Thyroid gland (tissue), 4 donors: ENCODE results near the gene DPYD. TPM values are rescaled to one million over a fixed set of nuclear protein-coding genes. Genes with fewer than 3 reads are reported as not detected.

Experiments used
- DNase-seq, 2 donors: peaks; one replicate each; pipeline ENCODE4 v3.0.0-alpha.2; 2019
- H3K27ac ChIP-seq, 3 donors: fragments of 200-600 bp; sonication (generic); 1 replicate in 2 of 3; 2 replicates in 1 of 3; pipeline ENCODE4 v1.5.1; 2016 to 2019; ENCODE audit warnings: mild to moderate bottlenecking in 1 of 3, moderate library complexity in 1 of 3
- H3K27me3 ChIP-seq: fragments of 200-600 bp; sonication (generic); one replicate; pipeline ENCODE4 v1.5.1; 2019
- H3K36me3 ChIP-seq, 2 donors: fragments of 200-600 bp; sonication (generic); one replicate each; pipeline ENCODE4 v1.5.1; 2016 to 2019
- H3K4me1 ChIP-seq, 2 donors: fragments of 200-600 bp; sonication (generic); one replicate each; pipeline ENCODE4 v1.5.1; 2017 to 2019
- H3K4me3 ChIP-seq, 3 donors: fragments of 200-600 bp; sonication (generic); replicated peaks in 1 of 3; 1 replicate in 2 of 3; 2 replicates in 1 of 3; pipeline ENCODE4 v1.5.1; 2016; ENCODE audit warnings: mild to moderate bottlenecking in 1 of 3
- H3K9me3 ChIP-seq: fragments of 200-600 bp; sonication (generic); one replicate; pipeline ENCODE4 v1.5.1; 2017
- CTCF ChIP-seq, 6 experiments: fragments of 200-600 bp in 3 of 6; fragments of 450-650 bp in 3 of 6; sonication (generic) in 3 of 6; IDR thresholded peaks; one replicate each; pipeline ENCODE4 v1.5.1; 2016 to 2019; ENCODE audit warnings: antibody characterized with exemption in 6 of 6, mild to moderate bottlenecking in 2 of 6, inconsistent platforms in 1 of 6, moderate library complexity in 1 of 6
- POLR2A ChIP-seq, 2 donors: fragments of 450-650 bp; IDR thresholded peaks; one replicate each; pipeline ENCODE4 v1.6.1; 2017; ENCODE audit warnings: antibody characterized with exemption in 2 of 2, mild to moderate bottlenecking in 2 of 2, moderate library complexity in 1 of 2
- WGBS, 2 donors: methylation state at CpG; one replicate each; pipeline ENCODE4 v1.1.5; 2017; 5-methylcytosine and 5-hydroxymethylcytosine counted together
- intact Hi-C: fragments of 100-400 bp; cut with DNase I; formaldehyde crosslinking; loops from one replicate; pipeline ENCODE4 v1.15.1; 2023
- total RNA-seq, 4 donors: library from RNA; depleted of rRNA; stranded (reverse); fragments of >200 nt; gene quantifications; one replicate each; pipeline ENCODE4 v1.2.3, GENCODE V29; 2016

DPYD gene
- total RNA-seq, 4 donors from 2014 or later, result 27.3 to 54.0 (median 39.5) TPM

GRCh38 chr1:97201641-97202040 is 719.2 kb downstream of the DPYD start:
- intact Hi-C loops, result no loop called here
- no peak for DNase-seq
- TF ChIP-seq POLR2A (IDR thresholded peaks at IDR 0.05), result no peak
- Histone ChIP-seq H3K4me1 (no peaks in the 10 kb centered on the region), H3K9me3 (no peaks in the 10 kb centered on the region), H3K27ac (no peak overlapping the region), H3K36me3 (no peaks in the 10 kb centered on the region), H3K4me3 (no peak overlapping the region), H3K27me3 (no peaks in the 10 kb centered on the region)
- WGBS, 2 donors, result 82 to 88% methylated on average over 3 of the region's 3 CpGs

GRCh38 chr1:97200595-97200994 is 720.2 kb downstream of the DPYD start:
- intact Hi-C loops, result no loop called here
- H3K27ac ChIP-seq, result no peak overlapping the region
- H3K27me3 ChIP-seq, result no peaks in the 10 kb centered on the region
- no peak for TF ChIP-seq POLR2A (IDR thresholded peaks at IDR 0.05)
- no peak for TF ChIP-seq CTCF (IDR thresholded peaks at IDR 0.05)
- no peak overlapping the region for H3K4me3 ChIP-seq
- no peak for DNase-seq
- no peaks in the 10 kb centered on the region for H3K9me3 ChIP-seq
- H3K36me3 ChIP-seq, result no peaks in the 10 kb centered on the region
- WGBS, 2 donors, result 80% methylated on average over 2 of the region's 2 CpGs
- H3K4me1 ChIP-seq, result no peaks in the 10 kb centered on the region

- Histone ChIP-seq H3K9me3 (no peaks in the 10 kb centered on the region), H3K4me1 (no peaks in the 10 kb centered on the region), H3K4me3 (no peak overlapping the region), H3K27ac (no peak overlapping the region), H3K36me3 (no peaks in the 10 kb centered on the region), H3K27me3 (no peaks in the 10 kb centered on the region)
- intact Hi-C loops, result no loop called here
- DNase-seq, result no peak
- no peak for TF ChIP-seq CTCF (IDR thresholded peaks at IDR 0.05)
- no peak for TF ChIP-seq POLR2A (IDR thresholded peaks at IDR 0.05)
- 72 to 77% methylated on average over 1 of the region's 1 CpG for WGBS, 2 donors
These were observed 723.9 kb downstream of the DPYD start for GRCh38 chr1:97196825-97197516.

- H3K4me1 ChIP-seq, result no peaks in the 10 kb centered on the region
- no peak overlapping the region for H3K27ac ChIP-seq
- H3K36me3 ChIP-seq, result no peaks in the 10 kb centered on the region
- 72 to 78% methylated on average over 4 of the region's 4 CpGs for WGBS, 2 donors
- H3K27me3 ChIP-seq, result no peaks in the 10 kb centered on the region
- TF ChIP-seq CTCF (IDR thresholded peaks at IDR 0.05) (no peak), POLR2A (IDR thresholded peaks at IDR 0.05) (no peak)
- intact Hi-C loops, result no loop called here
- DNase-seq, result no peak
- H3K9me3 ChIP-seq, result no peaks in the 10 kb centered on the region
- no peak overlapping the region for H3K4me3 ChIP-seq
These were observed 727.8 kb downstream of the DPYD start for GRCh38 chr1:97192872-97193572.

GRCh38 chr1:97190326-97190725 is 730.5 kb downstream of the DPYD start:
- Histone ChIP-seq H3K4me3 (no peak overlapping the region), H3K4me1 (no peaks in the 10 kb centered on the region), H3K27me3 (no peaks in the 10 kb centered on the region), H3K36me3 (no peaks in the 10 kb centered on the region), H3K27ac (no peak overlapping the region), H3K9me3 (no peaks in the 10 kb centered on the region)
- TF ChIP-seq CTCF (IDR thresholded peaks at IDR 0.05) (no peak), POLR2A (IDR thresholded peaks at IDR 0.05) (no peak)
- no peak for DNase-seq
- intact Hi-C loops, result no loop called here
